Neural cell (in vitro differentiated cells): Measurements from ENCODE around the gene TLE4.

ENCODE experiments used
- CTCF ChIP-seq: fragments of 450-650 bp; IDR thresholded peaks from 2 replicates; pipeline ENCODE4 v1.5.1; 2014; ENCODE audit warnings: antibody characterized with exemption, mild to moderate bottlenecking, moderate library complexity; ENCODE audit not compliant: poor library complexity, severe bottlenecking
- EP300 ChIP-seq: fragments of 450-650 bp; conservative IDR thresholded peaks from 2 replicates; pipeline ENCODE4 v1.6.1; 2014; ENCODE audit warnings: antibody characterized with exemption, mild to moderate bottlenecking, moderate library complexity; ENCODE audit not compliant: poor library complexity, severe bottlenecking
- EZH2 ChIP-seq: fragments of 200-600, 300-800 bp; shearing (Covaris generic), sonication (generic); IDR thresholded peaks from 2 replicates; pipeline ENCODE4 v1.6.1; 2014; ENCODE audit warnings: antibody characterized with exemption, low read length, borderline replicate concordance, mild to moderate bottlenecking; ENCODE audit not compliant: insufficient read depth, poor library complexity, severe bottlenecking
- MXI1 ChIP-seq: fragments of 450-650 bp; conservative IDR thresholded peaks from 2 replicates; pipeline ENCODE4 v1.6.1; 2014; ENCODE audit warnings: antibody characterized with exemption, mild to moderate bottlenecking; ENCODE audit not compliant: poor library complexity, severe bottlenecking
- POLR2AphosphoS5 ChIP-seq: IDR thresholded peaks from 2 replicates; pipeline ENCODE4 v1.6.1; 2012
- RAD21 ChIP-seq: fragments of 450-650 bp; conservative IDR thresholded peaks from 2 replicates; pipeline ENCODE4 v1.6.1; 2014; ENCODE audit warnings: antibody characterized with exemption, mild to moderate bottlenecking, moderate library complexity
- SMC3 ChIP-seq: fragments of 450-650 bp; conservative IDR thresholded peaks from 2 replicates; pipeline ENCODE4 v1.6.1; 2014; ENCODE audit warnings: antibody characterized with exemption, mild to moderate bottlenecking, moderate library complexity; ENCODE audit not compliant: poor library complexity

- no peak for TF ChIP-seq CTCF
- TF ChIP-seq POLR2AphosphoS5: no peak
- TF ChIP-seq EP300: no peak
- TF ChIP-seq EZH2: no peak
- TF ChIP-seq SMC3: no peak
- no peak for TF ChIP-seq RAD21
- TF ChIP-seq MXI1: no peak
These were observed 129.9 kb downstream of the TLE4 start for GRCh38 chr9:79701651-79702050.
